Omental fat pad (tissue), 4 donors: ENCODE data around the gene PDE11A. TPM values are rescaled to one million over a fixed set of nuclear protein-coding genes. Genes with fewer than 3 reads are reported as not detected.

Source experiments
- ATAC-seq: fragments of 150-250 bp; one replicate; pipeline ENCODE4 v1.9.1; 2016; ENCODE audit warnings: mild to moderate bottlenecking, moderate library complexity; ENCODE audit not compliant: low FRiP score
- DNase-seq: peaks from one replicate; pipeline ENCODE4 v3.0.0-alpha.2; 2019; ENCODE audit warnings: low spot score
- total RNA-seq, 4 donors: library from RNA; depleted of rRNA; stranded (reverse); fragments of >200 nt; gene quantifications; one replicate each; pipeline ENCODE4 v1.1.0, GENCODE V29; 2016
- TF ChIP-seq, protein P1 (sequence below), 3 donors: fragments of 450-650 bp; IDR thresholded peaks; one replicate each; pipeline ENCODE4 v1.5.1; 2016 to 2017; ENCODE audit warnings: antibody characterized with exemption in 3 of 3, mild to moderate bottlenecking in 3 of 3, moderate library complexity in 2 of 3

PDE11A gene
- total RNA-seq, 4 donors from 2014 or later: 0.16 to 0.65 TPM; not detected in 2

DNA sequence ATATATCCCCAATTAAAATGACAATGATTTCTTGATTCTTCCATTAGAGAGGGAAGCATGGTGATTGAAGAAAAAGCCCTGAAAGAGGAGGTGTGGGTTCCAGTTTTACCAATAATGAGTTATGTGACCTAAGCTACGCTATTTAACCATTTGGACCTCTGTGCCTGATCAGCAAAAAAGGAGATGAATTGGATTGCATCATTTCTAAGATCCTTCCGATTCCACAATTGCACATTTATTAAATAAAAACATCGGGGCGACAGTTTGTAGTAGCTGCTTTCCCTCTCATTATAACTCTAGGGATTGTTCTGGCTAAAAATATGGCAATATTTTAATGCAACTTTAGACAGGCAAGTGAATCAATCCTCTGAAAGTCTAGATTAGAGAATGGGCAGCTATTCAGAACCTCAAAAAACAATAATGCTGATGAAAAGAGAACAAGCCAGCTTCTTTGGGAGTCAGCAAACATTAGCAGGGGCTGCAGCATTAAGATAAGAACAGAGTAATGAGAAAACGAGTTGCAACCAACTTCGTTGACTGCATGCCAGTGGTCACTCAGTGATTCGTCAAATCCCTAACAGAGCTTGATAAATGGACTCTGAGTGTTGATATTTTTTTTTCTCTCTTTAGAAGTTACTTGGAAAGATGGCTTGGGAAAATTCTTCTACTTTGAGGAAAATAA, 378.8 kb downstream of the PDE11A start:
- no peak for DNase-seq
- TF ChIP-seq, protein P1, sequence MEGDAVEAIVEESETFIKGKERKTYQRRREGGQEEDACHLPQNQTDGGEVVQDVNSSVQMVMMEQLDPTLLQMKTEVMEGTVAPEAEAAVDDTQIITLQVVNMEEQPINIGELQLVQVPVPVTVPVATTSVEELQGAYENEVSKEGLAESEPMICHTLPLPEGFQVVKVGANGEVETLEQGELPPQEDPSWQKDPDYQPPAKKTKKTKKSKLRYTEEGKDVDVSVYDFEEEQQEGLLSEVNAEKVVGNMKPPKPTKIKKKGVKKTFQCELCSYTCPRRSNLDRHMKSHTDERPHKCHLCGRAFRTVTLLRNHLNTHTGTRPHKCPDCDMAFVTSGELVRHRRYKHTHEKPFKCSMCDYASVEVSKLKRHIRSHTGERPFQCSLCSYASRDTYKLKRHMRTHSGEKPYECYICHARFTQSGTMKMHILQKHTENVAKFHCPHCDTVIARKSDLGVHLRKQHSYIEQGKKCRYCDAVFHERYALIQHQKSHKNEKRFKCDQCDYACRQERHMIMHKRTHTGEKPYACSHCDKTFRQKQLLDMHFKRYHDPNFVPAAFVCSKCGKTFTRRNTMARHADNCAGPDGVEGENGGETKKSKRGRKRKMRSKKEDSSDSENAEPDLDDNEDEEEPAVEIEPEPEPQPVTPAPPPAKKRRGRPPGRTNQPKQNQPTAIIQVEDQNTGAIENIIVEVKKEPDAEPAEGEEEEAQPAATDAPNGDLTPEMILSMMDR (IDR thresholded peaks at IDR 0.05): no peak
- ATAC-seq: no peak

- TF ChIP-seq, protein P1 (IDR thresholded peaks at IDR 0.05): no peak
- no peak for ATAC-seq
- DNase-seq: no peak
Observed at GRCh38 chr2:177692783-177693269, 379.8 kb downstream of the PDE11A start.

DNA sequence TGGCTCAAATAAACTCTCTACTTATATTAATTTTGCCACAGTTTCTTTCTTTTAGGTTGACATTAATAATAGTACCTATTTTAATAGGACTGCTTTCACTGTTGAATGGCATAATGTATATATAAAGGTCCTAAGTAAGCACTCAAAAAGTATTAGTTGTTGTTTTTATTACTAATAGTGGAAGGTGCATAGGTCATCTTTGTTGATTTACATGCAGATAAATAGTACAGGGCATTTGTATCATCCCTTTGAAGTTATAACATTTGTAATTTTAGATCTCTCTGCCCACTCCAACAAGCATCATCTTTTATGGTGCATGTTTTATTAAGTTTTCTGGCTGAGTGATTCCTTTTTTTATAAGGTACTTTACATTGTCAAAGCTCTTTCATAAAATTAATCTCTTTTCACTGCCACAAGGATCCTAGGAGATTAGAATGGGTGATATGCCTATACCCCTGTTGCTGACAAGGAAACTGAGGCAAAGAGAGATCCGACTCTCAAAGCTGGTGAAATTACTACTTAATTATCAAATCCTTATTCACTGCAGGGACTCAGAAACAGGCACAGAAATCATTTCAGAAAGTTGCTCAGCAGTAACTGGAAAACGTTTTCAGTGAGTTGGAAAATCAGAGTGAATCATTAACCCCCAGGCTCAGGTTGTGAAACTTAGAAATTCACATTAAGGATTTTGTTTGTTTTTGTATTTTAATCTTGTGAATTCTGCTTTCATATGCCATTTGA, 380.4 kb downstream of the PDE11A start:
- TF ChIP-seq, protein P1 (IDR thresholded peaks at IDR 0.05): no peak
- ATAC-seq (no peak), DNase-seq (no peak)

- DNase-seq: no peak
- TF ChIP-seq, protein P1 (IDR thresholded peaks at IDR 0.05): no peak
- no peak for ATAC-seq
Observed at GRCh38 chr2:177691177-177691576, 381.4 kb downstream of the PDE11A start.

GRCh38 chr2:177689623-177690022, 383.0 kb downstream of the PDE11A start:
- no peak for DNase-seq
- TF ChIP-seq, protein P1 (IDR thresholded peaks at IDR 0.05): no peak
- no peak for ATAC-seq

GRCh38 chr2:177688844-177689243, 383.7 kb downstream of the PDE11A start:
- TF ChIP-seq, protein P1 (IDR thresholded peaks at IDR 0.05): no peak
- ATAC-seq (no peak), DNase-seq (no peak)
